GM11168 (cell line): ENCODE data around the gene CABLES2.

ENCODE experiments used
- in situ Hi-C: fragments of 300-500 bp; cut with MboI; formaldehyde crosslinking; loops from one replicate; pipeline ENCODE4 v1.12.0; 2022; ENCODE audit warnings: low sequenced_read_pairs; ENCODE audit not compliant: unreplicated experiment

CABLES2 gene

DNA sequence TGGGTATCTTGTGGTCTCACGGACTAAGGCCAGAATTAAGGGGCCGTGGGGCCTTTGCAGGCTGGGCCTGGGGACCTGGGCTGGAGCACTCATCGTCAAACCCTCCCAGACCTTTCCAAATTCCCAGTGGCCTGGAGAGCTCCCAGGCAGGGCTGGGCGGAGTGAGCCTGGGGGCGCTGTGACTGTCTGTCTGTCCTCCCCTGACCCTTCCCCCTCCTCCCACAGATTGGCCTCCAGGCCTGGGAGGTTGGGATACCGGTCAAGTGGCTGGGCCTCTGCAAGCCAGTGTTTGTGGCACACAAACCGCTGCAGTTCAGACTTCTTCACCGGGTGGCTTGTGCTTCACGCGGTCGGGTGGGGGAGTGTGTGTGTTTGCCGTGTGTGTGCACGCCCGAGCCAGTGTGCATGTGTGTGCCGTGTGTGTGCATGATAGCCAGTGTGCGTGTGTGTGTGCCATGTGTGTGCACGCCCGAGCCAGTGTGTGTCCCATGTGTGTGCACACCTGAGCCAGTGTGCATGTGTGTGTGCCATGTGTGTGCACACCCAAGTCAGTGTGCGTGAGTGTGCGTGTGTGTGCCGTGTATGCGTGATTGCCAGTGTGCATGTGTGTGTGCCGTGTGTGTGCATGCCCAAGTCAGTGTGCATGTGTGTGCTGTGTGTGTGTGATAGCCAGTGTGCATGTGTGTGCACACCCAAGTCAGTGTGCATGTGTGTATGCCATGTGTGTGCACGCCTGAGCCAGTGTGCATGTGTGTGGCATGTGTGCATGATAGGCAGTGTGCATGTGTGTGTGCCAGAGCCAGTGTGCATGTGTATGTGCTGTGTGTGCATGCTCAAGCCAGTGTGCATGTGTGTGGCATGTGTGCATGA, 14.0 kb upstream of the CABLES2 start:
- in situ Hi-C loops, result no loop called here

- in situ Hi-C loops, result no loop called here
These were observed 12.7 kb upstream of the CABLES2 start for GRCh38 chr20:62419759-62420158.

DNA sequence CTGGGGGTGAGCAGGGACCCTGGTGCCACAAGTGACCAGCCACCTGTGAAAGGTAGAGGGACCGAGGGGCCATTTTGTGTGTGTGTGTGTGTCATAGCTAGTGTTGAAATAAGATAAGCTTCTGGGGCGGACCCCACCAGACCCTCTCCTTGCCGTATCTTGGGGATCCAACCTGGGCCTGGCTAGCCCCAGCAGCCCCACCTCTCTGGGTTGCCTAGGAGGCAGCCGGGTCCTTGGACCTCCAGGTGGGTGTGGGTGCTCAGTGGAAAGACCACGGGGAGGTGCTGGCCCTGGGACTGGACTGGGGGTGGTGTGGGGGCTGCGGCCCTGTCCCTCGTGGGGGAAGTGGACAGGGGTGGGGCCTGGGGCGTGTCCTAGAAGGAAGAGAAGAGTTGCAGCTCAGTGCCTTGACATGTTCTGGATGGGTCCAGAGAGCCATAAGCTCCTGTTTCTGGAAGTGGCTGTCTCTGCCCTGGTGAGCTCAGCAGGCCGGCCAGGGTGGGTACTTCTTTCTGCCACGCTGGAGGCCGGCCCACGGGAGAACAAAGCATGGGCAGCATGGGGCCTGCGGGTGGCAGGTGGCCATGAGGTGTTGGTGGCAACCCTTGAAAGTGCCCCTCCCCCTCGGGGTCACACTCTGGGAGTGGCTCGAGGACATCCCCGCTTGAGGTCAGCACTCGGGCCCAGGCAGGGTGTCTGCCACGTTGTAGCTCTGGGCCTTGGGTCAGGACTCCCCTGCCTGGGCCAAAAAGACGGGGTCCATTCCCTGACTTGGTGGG, 11.8 kb upstream of the CABLES2 start:
- in situ Hi-C loops, result no loop called here

GRCh38 chr20:62417981-62418708, 11.1 kb upstream of the CABLES2 start:
- in situ Hi-C loops, result no loop called here

DNA sequence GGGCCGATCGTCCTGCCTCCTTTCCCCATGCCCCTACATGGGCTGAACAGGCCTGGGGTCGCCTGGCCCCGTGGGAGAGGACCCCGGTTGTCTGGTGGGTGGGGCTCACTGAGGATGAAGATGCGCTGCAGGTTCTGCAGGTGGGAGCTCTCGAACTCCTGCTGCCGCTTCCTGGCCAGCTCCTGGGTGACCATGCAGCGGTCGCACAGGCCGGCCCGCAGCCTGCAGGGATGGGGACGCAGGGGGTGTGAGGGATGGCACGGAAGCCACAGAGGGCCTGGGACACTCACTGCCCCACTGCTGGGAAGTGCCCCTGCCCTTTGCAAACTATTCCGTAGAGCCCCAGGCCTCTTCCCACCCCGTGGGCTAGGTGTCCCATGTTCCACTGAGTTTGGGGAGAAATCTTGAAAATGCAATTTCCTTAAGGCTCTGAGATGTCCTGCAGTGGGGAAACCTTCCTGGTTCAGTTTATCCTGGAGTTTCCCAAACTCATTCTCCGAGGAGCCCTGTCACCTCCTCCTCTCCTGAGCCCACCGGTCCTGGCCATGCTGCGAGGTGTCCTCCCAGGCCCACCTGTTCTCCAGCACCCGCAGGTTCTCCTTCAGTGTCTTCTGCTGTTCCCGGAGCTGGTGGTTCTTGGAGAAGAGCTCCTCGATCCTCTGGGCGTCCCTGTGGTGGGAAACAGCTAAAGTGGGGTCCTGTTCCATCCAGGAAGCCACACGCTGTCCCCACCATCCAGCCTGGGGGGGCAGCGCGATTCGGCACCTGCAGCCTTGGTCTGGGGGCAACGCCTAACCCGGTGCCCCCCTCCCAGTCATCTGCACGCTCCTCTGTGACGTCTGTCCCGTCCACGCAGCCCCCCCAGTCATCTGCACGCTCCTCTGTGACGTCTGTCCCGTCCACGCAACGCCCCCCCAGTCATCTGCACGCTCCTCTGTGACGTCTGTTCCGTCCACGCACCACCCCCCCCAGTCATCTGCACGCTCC, 9.9 kb upstream of the CABLES2 start:
- in situ Hi-C loops, result no loop called here

GRCh38 chr20:62415354-62416111, 8.4 kb upstream of the CABLES2 start:
- in situ Hi-C loops, result no loop called here

GRCh38 chr20:62413896-62414481, 6.9 kb upstream of the CABLES2 start:
- in situ Hi-C loops, result no loop called here

DNA sequence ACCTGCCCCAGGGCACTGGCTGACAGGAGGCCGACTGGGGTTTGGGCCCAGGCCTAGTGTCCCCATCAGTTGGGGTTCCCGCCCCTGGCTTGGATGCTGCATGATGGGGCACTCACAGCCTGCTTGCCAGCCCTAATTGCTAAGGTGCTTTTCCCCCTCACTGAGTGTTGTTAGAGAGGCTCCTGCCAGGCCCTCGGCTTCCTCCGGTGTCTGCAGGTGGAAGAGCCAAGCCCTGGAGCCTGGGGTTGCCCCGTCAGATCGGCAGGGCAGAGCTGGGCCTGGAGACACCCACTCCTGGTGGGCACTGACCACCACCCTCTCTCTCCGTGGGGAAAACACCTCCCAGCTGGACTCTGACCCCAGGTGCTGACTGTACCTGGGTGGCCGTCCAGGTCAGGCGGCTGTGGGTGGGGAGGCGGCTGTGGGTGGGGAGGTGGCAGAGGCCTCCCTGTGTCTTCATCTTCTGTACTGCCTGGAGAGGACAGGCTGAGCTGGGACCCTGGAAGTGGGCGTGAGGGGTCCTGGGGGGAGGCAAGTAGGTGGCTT, 6.0 kb upstream of the CABLES2 start:
- in situ Hi-C loops, result no loop called here

- in situ Hi-C loops, result no loop called here
These were observed 5.3 kb upstream of the CABLES2 start for GRCh38 chr20:62412194-62413024.

GRCh38 chr20:62411479-62412193, 4.6 kb upstream of the CABLES2 start:
- in situ Hi-C loops, result no loop called here

DNA sequence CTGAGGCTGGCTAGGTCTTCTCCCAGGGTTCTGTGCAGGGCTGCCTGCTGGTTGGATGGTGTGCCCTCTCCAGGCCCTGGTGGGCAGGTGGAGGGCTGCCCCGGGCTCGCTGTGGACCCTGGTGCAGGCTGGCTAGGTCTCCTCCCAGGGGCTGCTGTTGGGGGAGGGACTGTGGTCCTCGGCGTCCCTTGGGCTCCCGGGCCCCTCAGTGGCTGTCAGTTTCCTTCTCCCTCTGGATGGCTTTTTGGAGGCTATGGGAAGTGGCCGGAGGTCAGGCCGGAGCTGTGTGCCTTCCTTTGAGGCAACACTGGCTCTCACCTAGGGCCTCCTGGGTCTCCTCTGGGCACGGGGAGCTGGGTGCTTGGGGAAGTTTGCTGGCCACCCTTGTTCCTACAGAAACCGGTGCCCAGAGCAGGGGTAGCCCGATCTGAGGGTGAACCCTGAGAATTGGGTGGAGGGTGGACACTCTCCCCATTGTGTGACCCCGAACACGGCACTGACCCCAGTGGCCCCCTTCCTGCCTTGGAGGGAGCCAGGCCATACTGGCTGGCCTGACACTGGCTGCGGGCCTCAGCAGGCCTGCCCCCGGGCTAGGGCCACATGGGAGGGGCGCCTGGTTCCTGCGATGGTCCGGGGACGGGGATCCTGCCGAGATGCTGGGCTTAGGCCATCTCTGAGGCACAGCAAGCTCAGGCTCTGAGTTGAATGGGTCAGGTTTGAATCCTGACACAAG, 3.8 kb upstream of the CABLES2 start:
- in situ Hi-C loops, result no loop called here

DNA sequence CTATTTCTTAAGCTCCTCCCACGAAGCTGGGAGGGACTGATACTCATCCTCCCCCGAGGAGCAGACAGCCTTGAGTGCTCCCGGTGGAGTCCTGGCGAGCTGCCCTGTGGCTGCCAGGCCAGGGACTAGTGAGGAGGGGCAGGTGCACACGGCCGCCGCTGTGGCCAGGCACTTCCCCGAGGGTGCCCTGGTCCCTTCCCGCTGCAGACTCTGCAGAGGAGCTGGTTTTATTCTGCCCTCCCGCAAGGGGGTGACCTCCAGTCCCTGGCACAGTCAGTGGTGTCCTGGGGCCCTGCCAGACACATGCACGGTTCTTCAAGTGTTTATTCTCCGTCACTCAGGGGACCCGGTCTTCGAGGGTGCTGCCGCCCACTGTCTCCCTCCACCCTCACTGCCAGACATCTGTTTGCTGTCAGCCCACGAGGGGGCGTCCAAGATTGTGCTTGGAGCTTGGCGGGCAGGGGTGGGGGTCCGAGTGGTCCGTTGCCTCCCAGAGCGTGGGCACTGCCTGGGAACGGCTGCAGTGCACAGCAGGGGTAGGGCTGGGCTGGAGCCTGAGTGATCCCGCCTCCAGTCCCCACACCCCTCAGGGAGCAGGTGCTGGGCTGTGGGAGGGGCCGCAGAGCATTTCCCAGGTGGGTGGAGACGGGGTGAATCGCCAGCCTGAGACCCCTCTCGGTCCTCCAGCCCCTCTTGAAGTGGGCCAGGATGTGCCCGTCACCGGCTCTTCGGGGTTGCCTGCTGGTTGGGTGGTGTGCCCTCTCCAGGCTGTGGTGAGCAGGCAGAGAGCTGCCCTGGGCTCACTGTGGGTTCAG, 3.1 kb upstream of the CABLES2 start:
- in situ Hi-C loops, result no loop called here

- in situ Hi-C loops, result no loop called here
These were observed 2.2 kb upstream of the CABLES2 start for GRCh38 chr20:62409086-62409853.

DNA sequence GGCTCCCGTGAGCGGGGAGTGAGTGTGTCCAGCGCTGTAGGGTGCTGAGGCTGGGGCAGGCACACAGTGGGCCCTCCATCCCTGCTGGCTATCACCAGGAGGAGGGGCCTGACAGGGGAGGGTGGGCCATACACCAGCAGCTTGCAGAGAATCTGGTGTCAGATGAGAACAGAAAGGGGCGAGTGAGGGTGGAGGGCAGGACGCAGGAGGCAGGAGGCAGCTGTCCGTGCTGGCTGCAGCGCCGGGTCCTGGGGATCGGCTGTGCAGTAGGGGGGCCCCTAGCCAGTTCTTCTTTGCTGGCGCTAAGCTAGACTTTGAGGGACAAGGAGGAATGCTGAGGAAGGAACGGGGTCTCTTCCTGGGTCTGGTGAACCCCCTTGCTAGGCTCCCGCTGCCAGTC, 1.6 kb upstream of the CABLES2 start:
- in situ Hi-C loops, result no loop called here

DNA sequence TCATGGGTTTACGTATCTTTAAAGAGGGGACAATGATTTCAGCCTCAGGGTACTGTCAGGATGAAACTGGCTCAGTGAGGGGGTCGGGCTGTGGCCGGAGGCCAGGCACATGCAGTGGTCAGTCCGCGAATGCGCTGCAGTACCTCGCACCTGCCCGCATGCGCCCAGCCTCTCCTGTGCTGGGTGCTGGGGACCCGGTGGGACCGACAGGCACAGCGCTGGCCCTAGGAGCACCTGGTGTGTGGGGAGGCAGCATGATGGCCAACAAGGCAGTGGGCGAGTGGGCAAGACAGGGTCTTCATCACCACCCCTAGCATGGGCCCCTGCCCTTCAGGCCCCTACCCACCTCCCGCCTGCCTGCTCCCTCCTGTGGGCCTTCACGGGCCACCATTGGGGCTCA, 970 bp upstream of the CABLES2 start:
- in situ Hi-C loops, result no loop called here
